Measurements from ENCODE around the gene AKAP4.

The AKAP4 gene

DNA sequence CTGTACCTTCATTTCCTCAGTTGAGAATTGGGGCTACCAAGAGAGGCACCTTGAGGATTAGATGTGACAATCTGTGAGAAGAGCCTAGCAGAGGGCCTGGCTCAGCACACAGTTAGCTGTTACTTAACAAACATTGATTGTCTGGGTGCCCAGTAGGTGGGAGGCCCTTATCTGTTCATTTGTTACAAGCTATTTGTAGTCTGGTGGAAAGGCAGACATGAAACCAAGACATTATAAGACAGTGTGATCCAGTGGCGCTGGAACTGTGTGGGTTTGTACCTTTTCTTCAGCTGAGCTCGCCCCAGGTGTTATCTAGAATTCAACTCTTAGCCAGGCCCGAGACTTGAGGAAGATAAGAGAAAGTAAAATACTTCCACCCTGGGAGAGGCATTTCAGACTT lies 16.9 kb downstream of the AKAP4 start:
- TF ChIP-seq, protein P1, sequence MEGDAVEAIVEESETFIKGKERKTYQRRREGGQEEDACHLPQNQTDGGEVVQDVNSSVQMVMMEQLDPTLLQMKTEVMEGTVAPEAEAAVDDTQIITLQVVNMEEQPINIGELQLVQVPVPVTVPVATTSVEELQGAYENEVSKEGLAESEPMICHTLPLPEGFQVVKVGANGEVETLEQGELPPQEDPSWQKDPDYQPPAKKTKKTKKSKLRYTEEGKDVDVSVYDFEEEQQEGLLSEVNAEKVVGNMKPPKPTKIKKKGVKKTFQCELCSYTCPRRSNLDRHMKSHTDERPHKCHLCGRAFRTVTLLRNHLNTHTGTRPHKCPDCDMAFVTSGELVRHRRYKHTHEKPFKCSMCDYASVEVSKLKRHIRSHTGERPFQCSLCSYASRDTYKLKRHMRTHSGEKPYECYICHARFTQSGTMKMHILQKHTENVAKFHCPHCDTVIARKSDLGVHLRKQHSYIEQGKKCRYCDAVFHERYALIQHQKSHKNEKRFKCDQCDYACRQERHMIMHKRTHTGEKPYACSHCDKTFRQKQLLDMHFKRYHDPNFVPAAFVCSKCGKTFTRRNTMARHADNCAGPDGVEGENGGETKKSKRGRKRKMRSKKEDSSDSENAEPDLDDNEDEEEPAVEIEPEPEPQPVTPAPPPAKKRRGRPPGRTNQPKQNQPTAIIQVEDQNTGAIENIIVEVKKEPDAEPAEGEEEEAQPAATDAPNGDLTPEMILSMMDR (IDR thresholded peaks at IDR 0.05): no peak

GRCh38 chrX:50180073-50180940 lies 20.5 kb downstream of the AKAP4 start:
- TF ChIP-seq, protein P1 (IDR thresholded peaks at IDR 0.05): no peak

DNA sequence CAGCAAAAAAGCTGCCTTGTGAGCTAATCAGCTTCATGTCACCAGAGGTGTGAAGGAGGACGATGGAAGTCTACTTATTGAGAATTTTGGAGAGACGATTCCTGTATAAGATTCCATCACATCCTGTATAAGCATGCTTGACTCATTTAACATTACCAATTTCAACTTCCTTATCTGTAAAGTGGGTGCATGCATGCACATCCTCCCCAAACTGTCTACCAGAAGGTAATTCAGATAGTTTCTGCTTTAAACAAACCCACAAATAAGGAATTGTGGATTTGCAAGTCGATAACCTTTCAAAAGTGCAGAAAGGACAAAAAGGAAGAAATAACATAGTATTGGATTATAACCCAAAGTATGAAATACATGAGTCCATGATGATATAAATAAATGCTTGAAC lies 31.1 kb downstream of the AKAP4 start:
- TF ChIP-seq, protein P1 (IDR thresholded peaks at IDR 0.05): no peak

DNA sequence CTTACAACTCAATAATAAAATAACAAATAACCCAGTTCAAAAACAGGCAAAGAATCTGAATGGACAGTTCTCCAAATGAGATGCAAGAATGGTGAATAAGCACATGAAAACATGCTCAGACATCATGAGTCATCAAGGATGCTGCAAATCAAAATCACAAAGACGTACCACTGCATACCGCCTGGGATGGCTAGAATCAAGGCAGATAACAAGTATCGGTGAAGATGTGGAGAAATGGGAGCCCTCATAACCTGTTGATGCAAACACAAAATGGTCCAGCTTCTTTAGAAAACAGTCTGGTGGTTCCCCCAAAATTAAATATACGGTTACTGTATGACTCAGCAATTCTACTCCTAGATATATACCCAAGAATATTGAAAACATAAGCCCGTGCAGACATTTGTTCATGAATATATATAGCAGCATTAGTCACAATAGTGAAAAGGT lies 32.5 kb downstream of the AKAP4 start:
- TF ChIP-seq, protein P1 (IDR thresholded peaks at IDR 0.05): no peak

GRCh38 chrX:50167366-50167765 lies 33.4 kb downstream of the AKAP4 start:
- TF ChIP-seq, protein P1 (IDR thresholded peaks at IDR 0.05): no peak

GRCh38 chrX:50165727-50166126 lies 35.1 kb downstream of the AKAP4 start:
- TF ChIP-seq, protein P1 (IDR thresholded peaks at IDR 0.05): no peak

DNA sequence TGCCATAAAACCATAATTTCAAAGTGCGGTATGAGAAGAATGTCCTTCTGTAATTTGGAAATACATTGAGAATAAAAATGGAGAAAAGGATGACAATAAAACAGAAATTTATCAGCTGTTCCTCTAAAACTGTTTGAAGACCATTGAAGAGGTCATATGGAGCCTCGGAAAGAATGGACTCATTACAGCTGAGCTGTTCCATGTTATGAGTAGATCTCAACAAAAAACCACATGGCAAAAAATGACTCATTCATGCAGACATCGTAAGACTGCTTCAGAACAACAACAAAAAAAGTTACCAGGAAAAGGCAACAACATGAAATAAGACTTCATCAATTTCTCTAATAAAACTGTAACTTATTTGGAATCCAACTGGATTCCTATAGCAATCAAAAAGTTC lies 39.7 kb downstream of the AKAP4 start:
- TF ChIP-seq, protein P1 (IDR thresholded peaks at IDR 0.05): no peak
